CD4-positive, alpha-beta T cell treated with Interferon gamma for 1 hour (primary cell): ENCODE measurements around the gene PTPN7.
"Not testable (repeated sequence)": the region's sequence is repeated elsewhere in the genome, so short reads cannot be mapped to it uniquely, and the experiment has no call there.

ENCODE experiments used
- DNase-seq: peaks from one replicate; pipeline ENCODE4 v3.0.0-alpha.2; 2020

Gene PTPN7

GRCh38 chr1:202189001-202189790 is 28.8 kb upstream of the PTPN7 start:
- DNase-seq, result peak; percentile 63

GRCh38 chr1:202187697-202188407 is 27.4 kb upstream of the PTPN7 start:
- no peak for DNase-seq

GRCh38 chr1:202187041-202187671 is 26.8 kb upstream of the PTPN7 start:
- no peak for DNase-seq

GRCh38 chr1:202186327-202186726 is 25.9 kb upstream of the PTPN7 start:
- DNase-seq, result no peak

GRCh38 chr1:202184750-202185460 is 24.5 kb upstream of the PTPN7 start:
- DNase-seq, result peak; percentile 62

GRCh38 chr1:202182040-202182877 is 21.9 kb upstream of the PTPN7 start:
- DNase-seq, result no peak

GRCh38 chr1:202181586-202181985 is 21.2 kb upstream of the PTPN7 start:
- DNase-seq, result no peak

- not testable (repeated sequence) for DNase-seq
Measured at GRCh38 chr1:202180751-202181139, 20.3 kb upstream of the PTPN7 start.

- DNase-seq, result no peak
Measured at GRCh38 chr1:202179828-202180750, 19.7 kb upstream of the PTPN7 start.

- DNase-seq, result no peak
Measured at GRCh38 chr1:202176949-202177927, 16.8 kb upstream of the PTPN7 start.

- DNase-seq, result no peak
Measured at GRCh38 chr1:202173993-202174392, 13.6 kb upstream of the PTPN7 start.

- DNase-seq, result no peak
Measured at GRCh38 chr1:202172015-202172355, 11.6 kb upstream of the PTPN7 start.

- no peak for DNase-seq
Measured at GRCh38 chr1:202171292-202172014, 11.1 kb upstream of the PTPN7 start.

- no peak for DNase-seq
Measured at GRCh38 chr1:202170726-202171125, 10.3 kb upstream of the PTPN7 start.

GRCh38 chr1:202168861-202169260 is 8.5 kb upstream of the PTPN7 start:
- DNase-seq, result no peak

- DNase-seq, result no peak
Measured at GRCh38 chr1:202167708-202168415, 7.5 kb upstream of the PTPN7 start.

GRCh38 chr1:202167054-202167453 is 6.7 kb upstream of the PTPN7 start:
- DNase-seq, result not testable (repeated sequence)
